GM21786 (cell line): Measurements from ENCODE around the gene RNF152.

Experiments used
- ATAC-seq: cut with Tn5 transposase; IDR thresholded peaks from one replicate; pipeline ENCODE4 v1.9.1; 2021; ENCODE audit not compliant: unreplicated experiment

Gene RNF152, protein sequence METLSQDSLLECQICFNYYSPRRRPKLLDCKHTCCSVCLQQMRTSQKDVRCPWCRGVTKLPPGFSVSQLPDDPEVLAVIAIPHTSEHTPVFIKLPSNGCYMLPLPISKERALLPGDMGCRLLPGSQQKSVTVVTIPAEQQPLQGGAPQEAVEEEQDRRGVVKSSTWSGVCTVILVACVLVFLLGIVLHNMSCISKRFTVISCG

DNA sequence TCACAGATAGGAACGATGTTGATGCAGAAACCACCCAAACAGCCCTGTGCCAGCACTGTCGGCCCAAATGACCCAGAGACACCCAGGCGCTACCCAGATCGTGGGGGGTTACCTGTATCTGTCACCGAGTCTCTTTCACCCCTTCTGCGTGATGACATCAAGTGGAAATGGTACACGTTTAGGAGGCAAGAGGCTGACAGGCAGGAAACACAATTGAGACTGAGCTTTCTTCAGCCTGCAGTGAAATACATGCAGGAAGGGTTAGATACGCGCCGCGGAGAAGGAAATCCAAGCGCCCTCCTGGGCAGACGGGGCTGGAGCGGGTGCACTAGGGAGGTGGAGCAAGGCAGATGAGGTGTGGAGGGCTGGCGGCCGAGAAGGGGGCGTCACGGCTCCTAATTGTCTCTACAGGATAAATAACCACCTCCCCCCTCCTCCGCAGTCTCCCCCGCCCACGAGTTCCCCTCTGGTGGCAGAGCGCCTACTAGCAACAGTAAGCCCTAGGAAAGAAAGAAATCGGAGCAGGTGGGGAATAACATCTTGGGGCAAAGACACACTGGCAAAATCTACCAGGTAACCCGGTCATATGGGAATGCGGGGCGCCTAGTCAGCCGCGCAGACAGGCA, at the start of gene RNF152:
TSS of gene RNF152 (minus strand) at position 325 of the 626 bp plus-strand sequence. CDS start 76,544 bp downstream, outside the sequence.
- ATAC-seq = no peak

DNA sequence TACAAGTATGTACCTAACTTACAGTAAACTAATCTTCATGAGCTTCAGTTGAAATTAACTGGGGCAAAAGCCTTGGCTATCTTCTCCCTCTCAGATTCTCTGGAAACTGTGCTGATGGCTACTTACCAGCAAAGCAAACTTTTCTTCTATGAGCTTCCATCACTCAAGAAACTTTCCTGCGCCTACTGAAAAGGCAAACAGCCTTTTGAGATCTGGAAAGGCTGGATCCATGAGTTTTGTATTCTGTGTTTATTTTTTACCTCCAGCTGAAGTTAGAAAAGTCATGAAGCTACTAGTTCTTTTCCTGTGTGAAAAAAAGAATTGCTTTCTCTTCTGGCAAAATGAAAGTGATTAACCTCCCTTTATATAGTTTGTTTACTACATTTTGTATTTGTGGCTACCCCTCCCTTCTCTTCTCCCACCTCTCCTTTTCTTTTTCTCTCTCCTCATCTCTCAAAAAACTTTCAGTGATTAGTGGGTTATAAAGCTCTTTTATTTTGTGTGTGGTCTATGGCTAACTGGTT, 49.2 kb upstream of the RNF152 start:
- ATAC-seq = no peak

DNA sequence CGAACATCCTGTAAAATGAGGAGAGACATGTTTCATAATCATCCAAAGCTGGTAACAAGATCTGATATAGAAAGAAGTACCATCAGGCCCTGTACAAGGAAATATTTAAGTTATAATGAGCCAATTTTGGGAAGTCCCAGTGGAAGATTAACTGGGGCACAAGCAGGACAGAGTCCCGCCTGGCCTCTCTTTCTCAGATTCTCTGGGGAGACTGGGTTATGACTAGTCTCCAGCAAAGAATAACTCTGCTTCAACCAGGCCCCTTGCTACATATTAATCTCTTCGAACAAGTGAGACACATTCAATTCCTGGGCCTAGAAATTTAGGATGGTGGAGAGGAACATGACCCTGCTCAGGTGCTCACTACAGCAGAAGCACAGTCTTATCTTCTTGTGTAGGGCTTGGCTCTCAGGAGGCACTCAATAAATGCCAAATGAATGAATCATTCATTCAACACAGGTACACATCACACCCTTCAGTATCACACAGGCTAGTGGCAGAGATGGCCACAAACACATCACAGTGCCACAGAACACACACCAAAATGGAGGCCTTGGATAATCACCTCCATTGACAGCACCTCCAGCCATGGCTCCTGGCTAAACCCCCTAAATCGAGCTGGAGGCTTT, 46.4 kb upstream of the RNF152 start:
- no peak for ATAC-seq

DNA sequence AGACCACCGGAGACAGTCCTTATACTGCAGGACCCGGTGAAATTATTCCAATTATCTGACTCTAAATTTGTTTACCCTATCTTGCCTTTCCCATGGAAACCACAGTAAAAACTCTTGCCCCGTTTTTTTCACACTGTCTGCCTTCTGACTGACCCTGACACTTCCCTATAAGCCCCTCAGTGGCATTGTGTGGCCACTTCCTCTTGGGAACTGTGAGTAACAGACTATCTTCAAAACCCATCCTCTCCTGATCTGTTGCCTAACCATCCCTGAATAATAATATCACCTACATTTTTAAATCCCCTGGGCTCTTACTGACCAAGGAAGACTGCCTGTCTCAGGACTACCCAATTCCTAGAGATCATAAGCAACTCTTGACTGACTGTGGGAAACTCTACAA, 42.6 kb upstream of the RNF152 start:
- ATAC-seq = no peak

DNA sequence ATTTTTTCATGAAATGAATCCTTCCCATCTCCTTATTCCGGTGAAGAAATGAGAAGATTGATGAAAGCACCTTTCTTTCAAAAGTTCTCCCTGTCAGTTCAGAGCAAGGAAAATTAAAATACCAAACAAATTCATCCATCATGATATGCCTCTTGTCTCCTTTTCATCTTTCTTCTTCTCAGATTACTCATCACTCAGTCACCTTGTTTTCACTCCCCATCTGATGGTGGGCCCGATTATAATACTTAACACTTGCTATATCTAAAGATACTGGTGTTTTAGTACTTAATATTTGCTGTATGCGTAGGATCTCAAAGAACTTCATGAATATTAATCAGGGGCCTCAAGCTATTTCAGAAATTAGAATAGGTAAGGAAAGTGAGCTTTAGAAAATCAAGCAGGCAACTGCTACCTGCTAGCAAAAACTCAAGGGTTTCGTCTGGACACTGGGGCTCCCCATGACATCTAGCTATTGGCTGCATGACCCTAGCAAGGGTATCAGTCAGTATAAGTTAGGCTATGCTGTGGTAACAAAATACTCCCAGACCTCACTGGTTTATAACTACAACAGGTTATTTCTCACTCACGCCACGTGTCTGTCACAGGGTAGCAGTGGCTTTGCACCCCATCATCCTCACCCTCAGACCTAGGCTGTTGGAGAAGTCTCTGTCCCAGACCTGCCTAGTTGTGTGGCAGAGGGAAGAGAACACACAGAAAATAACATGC, 39.0 kb upstream of the RNF152 start:
- no peak for ATAC-seq

DNA sequence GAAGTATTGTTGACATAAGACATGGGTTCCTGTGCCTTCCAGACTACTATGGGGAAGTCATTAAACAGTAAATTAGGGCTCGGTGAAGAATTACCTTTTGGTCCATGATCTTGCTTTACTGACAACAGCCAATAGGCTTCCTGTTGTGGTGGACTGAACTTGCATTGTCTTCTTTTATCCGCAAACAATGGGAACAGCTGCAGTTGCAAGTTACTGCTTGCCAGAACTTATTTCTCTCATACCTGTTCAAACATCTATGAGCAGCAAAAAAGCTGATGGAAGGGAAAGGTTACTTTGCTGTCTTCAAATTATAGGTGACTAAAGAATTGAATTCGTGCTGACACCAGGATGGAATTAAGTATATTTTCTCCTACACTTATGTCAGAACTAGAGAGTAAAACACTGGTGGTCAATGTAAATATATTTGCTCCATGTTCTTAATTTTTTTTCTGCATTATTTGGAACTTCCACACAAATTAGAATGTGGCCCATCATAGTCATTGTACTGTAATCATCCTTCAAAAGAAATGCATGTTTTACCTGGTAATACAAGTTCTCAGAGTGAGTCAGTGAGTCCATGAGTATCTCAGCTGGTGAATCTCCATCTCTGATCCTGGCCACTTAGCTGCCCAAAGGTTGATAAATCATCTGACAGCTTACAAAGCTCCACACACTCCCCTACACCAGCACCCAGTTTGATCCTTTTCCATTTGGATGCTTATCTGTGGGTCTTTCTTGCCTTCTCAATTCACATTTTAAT, 37.3 kb upstream of the RNF152 start:
- ATAC-seq = no peak

DNA sequence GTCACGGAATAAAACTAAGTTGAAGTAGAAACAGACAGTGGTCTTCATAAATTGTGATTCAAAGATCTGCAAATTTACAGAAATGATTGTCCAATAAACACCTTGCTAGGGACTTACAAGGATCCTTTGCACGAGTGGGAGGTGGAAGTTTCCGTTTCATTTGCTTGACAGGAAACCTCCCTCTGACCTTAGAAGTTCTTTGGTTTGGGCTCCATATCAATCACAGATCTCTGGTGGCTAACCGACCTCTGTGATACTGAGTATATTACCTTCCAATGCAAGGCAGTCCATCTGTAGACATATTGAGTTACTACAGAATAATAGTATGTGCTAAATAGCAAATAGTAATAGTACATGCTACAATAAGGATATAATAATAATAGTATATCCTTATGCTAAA, 33.7 kb upstream of the RNF152 start:
- ATAC-seq = no peak

DNA sequence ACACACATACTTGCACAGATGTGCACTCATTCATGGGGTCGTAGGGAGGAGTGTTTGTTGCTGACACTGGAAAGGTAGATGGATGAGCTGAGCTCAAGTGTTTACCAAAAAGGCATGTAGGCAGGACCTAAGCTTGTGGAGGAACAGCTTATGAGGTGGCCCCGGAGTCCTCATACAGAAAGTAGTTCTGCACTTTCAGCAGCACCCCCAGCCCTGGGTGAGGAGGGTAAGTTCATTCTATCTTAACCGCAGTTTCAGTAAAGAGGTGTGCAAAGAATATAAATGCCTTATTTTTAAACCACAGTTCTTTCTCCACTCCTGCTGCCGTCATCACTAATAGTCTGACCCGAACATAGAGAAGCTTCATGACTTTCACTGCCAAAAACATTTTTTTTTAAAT, 31.7 kb upstream of the RNF152 start:
- no peak for ATAC-seq

DNA sequence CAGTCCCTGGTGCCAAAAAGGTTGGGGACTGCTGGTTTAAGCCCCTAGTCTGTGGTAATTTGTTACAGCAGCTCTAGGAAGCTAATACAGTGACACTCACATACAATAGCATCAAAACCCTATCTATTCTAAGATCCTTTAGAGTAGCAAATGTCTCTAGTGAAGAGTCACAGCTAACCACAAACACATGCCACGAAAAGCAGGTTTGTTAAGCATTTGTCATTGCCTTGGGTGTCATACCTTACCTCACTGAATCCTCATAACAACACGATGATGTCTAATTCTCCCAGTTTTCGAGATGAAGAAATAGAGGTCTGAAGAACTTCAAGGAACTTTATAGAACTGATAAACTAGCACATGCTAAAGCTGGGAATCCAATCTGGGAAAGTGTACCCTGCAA, 29.6 kb upstream of the RNF152 start:
- no peak for ATAC-seq

DNA sequence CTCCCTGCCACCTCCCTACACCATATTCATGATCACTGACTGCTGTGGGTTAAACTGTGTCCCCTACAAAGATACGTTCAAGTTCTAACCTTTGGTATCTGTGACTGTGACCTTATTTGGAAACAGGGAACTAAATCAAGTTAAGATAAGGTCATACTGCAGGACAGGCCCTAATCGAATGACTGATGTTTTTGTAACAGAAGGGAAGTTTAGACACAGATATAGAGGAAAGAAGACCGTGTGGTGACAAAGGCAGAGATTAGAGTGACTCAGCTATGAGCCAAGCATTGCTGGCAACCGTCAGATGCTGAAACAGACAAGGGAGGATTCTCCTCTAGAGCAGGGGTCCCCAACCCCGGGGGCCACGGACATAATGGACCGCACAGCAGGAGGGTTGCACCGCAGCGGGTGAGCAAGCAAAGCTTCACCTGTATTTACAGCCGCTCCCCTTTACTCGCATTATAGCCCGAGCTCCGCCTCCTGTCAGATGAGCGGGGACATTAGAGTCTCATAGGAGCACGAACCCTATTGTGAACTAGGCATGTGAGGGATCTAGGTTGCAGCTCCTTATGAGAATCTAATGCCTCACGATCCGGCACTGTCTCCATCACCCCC, 28.9 kb upstream of the RNF152 start:
- ATAC-seq = no peak

DNA sequence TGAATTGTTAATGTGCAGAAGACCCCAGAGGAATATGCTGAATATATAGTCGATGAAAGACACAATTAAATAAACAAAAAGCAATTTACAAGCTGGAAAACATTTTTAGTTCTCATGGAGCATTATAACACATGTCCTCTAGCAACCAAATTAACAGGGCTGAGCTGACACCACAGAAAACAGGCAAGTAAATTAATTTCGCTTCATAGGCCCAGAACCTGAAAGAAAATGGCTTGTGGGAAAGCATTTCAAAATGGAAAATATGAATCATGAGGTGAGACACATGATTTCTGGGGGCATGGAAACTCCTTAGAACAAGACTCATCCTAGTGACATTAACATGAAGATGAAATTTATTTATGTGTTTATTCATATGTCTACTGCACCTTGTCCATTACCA, 25.0 kb upstream of the RNF152 start:
- ATAC-seq = no peak

DNA sequence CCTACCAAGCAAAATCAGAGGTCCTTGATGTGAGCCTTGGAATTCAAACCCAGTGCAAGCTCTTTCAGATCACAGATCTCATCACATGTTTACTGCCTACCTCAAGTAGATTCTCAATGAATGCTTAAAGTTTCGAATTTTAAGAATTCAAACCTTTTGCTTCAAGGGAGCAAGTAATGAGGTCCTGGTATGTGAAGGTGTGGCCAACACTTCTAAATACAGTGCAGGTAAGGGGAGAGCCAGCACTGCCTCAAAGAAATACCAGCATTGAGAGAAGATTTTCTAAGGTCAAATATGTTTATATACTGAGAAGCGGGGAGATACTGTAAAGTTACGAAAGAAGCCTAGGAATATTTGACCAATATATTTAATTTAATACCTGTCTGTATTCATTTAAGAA, 19.7 kb upstream of the RNF152 start:
- no peak for ATAC-seq

DNA sequence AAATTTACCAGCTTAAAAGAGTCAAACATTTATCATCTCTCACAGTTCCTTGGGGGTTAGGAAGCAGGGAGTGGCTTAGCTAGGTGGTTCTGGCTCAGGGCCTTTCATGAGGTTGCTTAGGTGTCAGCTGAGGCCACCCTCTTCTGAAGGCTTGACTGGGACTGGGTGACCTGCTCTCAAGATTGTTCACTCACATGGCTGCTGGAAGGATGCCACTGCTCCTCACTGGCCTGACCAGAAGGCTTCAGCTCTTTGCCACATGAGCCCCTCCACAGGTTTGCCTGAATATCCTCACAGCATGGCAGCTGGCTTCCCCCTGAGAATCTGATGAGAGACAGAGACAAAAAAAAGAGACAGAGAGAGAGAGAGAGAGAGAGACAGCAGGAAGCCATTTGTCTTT, 17.3 kb upstream of the RNF152 start:
- no peak for ATAC-seq

DNA sequence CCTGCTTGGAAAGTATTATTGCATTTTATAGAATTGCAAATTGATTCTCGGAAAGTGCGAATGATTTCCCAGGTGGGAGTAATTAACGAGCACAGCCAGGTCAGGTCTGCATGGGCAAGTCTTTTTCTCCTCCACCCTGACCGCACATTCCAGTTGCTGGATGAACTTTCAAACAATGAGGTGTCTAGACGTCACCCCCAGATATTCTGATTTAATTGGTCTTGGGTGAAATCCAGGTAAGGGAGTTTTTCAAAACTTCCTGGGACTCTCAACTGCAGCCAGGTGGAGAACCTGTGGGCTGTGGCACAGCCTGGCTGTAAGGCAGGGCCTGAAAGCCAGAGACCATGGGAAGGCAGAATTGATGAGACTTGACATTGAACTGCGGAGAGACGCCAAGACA, 15.9 kb upstream of the RNF152 start:
- no peak for ATAC-seq

DNA sequence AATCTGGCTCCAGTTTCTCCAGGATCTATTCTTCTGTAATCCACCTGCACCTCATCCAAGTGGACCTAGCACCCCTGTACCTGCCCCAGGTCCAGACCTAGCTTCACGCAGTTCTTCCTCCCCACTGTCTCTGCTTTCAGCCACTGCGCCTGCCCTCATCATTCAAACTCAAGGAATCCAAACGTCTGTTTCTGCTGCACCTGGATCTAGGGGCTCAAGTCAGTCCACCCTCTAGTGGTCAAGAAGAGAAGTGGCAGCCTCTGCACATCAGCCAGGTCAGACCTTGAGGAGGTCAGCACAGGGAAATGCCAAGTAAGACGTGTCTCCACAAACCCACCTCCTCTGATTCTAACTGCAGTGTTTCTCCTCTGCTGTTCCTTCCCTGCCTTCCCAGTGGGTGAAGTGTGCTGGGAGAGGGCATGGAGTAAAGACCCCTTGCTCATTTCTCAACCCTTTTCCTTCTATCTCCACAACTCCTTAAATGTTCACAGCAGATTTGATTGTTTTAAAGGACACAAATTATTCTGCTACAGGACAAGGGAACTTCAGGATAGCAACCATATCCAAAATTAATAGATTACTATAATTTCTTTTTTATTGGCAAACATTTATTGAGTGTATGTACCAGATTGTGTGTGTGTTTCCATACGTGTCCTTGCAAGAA, 8.6 kb upstream of the RNF152 start:
- ATAC-seq = peak; percentile 97

DNA sequence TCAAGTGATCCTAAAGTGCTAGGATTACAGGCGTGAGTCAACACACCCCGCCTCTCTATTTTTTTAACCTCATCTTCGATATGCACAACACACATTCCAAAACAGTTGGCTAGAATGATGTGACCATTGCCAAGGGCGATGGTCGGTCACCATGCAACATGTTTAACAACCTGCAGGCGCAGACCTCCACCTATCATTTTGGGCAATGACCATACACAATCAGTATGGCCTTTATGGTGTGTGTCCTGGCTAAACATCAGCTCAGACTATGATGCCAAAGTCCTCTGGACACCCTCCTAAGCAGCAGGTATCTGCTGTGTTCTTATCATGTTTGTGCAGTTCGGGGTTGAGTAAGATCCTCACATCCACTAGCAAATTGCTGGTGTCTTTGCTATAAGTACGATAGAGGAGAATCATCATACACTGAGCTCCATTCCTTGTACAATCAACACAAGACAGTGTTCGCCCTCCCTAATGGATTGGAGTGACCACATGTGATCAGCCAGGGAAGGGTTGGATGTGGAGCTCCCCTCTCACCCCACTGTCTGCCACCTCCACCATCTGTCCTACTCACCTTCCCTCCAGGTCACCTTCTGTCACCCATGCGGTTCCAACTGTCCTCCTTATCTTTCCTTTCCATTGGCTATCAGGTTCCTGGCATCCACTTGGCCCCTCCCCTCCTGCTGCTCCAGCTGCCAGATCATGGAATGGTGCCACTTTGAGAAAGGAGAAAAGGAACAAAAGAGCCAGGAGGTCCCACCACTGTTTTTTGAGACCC, 7.9 kb upstream of the RNF152 start:
- ATAC-seq = no peak

DNA sequence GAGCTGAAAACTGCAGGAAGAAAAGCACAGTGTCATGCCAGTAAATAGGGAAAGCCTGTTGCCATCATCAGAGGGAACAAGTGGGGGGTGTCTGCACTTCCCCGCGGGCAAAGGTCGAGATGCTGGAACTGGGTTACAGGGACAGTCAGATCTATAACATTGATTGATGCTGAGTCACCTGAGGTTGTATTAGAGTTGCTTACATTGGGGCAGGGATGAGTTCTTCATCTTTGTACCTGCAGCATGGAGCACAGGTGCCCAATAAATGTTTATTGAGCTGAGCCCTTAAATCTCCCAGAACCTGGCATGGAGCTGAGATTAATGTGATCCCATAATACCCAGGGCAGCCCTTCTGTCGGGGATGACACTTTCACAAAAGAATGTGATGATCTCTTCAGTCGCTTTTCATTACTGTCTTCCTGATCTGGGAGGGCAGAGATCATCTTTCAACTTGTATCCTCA, 5.9 kb upstream of the RNF152 start:
- no peak for ATAC-seq

DNA sequence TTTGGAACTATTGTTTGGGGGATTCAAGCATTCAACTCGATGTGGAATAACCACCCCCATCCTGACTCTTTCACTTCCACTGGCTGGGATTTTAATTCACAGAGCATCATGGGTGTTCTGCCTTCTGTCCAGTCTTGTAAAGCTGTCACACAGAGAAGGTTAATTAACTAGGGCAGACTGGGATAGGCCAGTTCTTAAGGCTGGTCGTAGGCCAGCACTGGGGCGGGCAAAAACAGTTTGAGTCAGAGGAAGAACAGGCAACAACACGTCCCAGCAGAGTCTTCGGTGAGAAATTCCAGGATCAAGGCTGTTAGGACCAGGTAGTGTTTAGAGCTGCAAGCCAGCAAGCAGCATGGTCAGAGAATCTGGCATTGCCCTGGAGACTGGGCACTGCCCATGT, 4.0 kb upstream of the RNF152 start:
- ATAC-seq = no peak

DNA sequence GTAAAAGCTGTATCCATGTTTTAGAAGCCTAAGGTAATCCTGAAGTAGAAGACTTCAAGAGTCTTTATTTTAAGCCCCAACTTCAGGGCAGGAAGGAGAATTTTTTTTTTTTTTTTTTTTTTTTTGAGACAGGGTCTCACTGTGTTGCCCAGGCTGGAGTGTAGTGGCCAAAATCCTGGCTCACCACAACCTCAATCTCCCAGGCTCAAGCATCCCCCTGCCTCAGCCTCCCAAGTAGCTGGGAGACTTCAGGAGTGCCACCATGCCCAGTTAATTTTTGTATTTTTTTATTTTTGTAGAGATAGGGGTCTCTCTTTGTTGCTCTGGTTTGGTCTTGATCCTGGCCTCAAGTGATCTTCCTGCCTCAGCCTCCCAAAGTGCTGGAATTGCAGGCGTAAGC, 3.3 kb upstream of the RNF152 start:
- ATAC-seq = no peak
